GM20431 (cell line): ENCODE data around the gene CT45A9.
"Not testable (repeated sequence)": the region's sequence is repeated elsewhere in the genome, so short reads cannot be mapped to it uniquely, and the experiment has no call there.

Experiments
- in situ Hi-C: fragments of 300-500 bp; cut with MseI, MboI; formaldehyde crosslinking; loops from one replicate; pipeline ENCODE4 v1.15.0; 2020; ENCODE audit warnings: low sequenced_read_pairs; ENCODE audit not compliant: unreplicated experiment

CT45A9 gene

DNA sequence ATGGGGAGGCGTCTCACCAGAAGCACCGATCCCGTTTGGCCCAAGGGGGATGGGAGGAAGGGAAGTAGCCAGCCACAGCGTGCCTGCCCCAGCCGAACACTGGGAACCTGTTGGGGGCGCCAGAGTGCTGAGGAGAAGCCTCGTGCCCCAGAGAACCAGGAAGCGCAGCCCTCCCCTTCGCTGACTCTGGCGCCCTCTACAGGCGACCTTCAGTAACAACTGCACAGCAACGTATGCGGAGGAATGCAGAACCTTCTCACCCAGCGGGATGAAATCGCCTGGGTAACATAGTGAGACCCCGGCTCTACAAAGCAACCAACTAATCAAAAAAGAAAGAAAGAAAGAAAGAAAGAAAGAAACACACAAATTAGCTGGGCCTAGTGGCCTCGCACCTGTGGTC, at the start of gene CT45A9:
Gene CT45A9 (minus strand): TSS at position 101 of the 400 bp plus-strand sequence. CDS start 3,751 bp downstream, outside the sequence.
- in situ Hi-C loops, result not testable (repeated sequence)

- in situ Hi-C loops, result not testable (repeated sequence)
Measured at GRCh38 chrX:135920516-135920915, 48.9 kb upstream of the CT45A9 start.

GRCh38 chrX:135914404-135914803, 42.8 kb upstream of the CT45A9 start:
- in situ Hi-C loops, result no loop called here

GRCh38 chrX:135910251-135910650, 38.6 kb upstream of the CT45A9 start:
- in situ Hi-C loops, result no loop called here

DNA sequence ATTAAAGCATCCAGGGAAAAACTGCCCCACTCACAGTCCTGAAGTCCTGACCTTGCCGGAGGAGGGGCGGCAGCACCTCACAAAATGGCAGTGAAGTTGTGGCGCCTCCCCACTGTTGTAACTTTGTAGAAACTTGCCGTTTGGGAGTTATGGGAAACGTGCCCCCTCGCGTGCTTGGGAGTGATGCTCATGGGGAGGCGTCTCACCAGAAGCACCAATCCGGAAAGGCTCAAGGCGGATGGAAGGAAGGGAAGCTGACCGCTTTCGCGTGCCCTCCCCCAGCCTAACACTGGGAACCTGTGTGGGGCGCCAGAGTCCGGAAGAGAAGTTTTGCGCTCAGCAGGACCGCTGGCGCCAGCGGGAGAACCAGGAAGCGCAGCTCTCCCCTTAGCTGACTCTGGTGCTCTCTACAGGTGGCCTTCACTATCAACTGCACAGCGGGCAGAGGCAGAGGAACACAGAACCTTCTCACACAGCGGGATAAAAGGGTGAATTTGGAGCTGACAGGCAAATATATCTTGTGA, 21.7 kb upstream of the CT45A9 start, which contains the start of the genes CT45A10 and SAGE1:
Gene CT45A10 (minus strand): TSS at position 151 of the 524 bp plus-strand sequence. CDS start 8,100 bp downstream, outside the sequence.
Gene SAGE1 (plus strand): TSS at position 423 of the 524 bp plus-strand sequence. CDS start 2,527 bp downstream, outside the sequence.
- in situ Hi-C loops, result no loop called here

DNA sequence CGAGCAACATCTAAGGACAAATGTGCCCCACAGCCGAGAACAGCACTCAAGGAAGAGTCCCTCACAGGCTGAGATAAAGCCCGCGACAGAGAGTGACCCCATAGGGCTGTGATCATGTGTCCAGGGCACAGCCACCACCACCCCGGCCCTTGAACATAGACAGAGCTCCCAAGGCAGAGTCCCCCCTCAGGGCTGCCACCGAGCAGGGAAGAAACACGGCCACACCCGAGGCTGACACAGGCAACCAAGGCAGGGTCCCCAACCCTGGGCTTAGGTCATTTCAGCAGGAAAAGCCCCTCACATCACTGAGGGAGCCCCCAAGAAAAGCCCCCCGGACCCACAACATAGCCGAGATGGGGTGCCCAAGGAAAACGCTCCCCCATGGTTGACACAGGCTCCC, 21.2 kb upstream of the CT45A9 start:
- in situ Hi-C loops, result no loop called here

GRCh38 chrX:135890087-135890585, 18.5 kb upstream of the CT45A9 start:
- in situ Hi-C loops, result no loop called here

- in situ Hi-C loops, result not testable (repeated sequence)
Measured at GRCh38 chrX:135888976-135889375, 17.4 kb upstream of the CT45A9 start.

DNA sequence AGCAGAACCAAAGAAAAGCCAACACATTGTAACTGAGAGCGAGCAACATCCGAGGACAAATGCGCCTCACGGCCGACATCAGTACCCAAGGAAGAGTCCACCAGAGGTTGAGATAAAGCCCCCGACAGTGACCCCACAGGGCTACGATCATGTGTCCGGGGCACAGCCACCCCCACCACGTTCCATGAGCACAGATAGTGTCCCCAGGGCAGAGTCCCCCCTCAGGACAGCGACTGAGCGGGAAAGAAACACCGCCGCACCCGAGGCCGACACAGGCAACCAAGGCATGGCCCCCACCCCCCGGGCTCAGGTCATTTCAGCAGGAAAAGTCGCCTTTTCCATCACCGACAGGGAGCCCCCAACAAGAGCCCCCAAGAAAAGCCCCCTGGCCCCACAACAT, 16.6 kb upstream of the CT45A9 start:
- in situ Hi-C loops, result not testable (repeated sequence)

DNA sequence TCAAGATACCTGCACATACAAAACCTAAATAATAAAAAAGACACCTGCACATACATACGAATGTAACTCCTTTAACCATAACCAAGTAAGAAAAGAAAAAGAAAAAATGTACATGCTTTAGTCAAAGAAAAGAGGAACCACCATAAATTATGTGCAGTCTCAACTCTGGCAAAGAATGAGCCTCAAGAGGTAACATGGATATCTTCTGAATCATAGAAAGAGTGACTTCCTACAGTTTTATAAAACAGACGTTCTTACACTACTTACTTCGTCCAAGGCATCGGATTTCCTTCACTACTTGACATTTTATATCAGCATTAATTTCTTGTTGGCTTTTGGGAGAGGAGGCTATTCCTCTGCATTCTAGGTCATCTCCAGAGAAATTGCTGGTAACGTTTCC, 11.1 kb upstream of the CT45A9 start:
- in situ Hi-C loops, result not testable (repeated sequence)

- in situ Hi-C loops, result not testable (repeated sequence)
Measured at GRCh38 chrX:135854438-135854837, 17.2 kb downstream of the CT45A9 start, which contains the start of gene CT45A8. TSS of gene CT45A8 (minus strand) at chrX:135854538. CDS start at chrX:135850783, 3,755 bp downstream.

GRCh38 chrX:135837180-135837579, 34.4 kb downstream of the CT45A9 start, which contains the start of gene CT45A7:
TSS of gene CT45A7 (minus strand) at chrX:135837280. CDS start at chrX:135833533, 3,747 bp downstream.
- in situ Hi-C loops, result not testable (repeated sequence)

DNA sequence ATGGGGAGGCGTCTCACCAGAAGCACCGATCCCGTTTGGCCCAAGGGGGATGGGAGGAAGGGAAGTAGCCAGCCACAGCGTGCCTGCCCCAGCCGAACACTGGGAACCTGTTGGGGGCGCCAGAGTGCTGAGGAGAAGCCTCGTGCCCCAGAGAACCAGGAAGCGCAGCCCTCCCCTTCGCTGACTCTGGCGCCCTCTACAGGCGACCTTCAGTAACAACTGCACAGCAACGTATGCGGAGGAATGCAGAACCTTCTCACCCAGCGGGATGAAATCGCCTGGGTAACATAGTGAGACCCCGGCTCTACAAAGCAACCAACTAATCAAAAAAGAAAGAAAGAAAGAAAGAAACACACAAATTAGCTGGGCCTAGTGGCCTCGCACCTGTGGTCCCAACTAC, 51.7 kb downstream of the CT45A9 start, which contains the start of gene CT45A2:
Gene CT45A2 (minus strand): TSS at position 101 of the 400 bp plus-strand sequence. CDS start 3,747 bp downstream, outside the sequence.
- in situ Hi-C loops, result not testable (repeated sequence)
